Measurements from ENCODE around the gene ITGB1BP1.

The ITGB1BP1 gene

DNA sequence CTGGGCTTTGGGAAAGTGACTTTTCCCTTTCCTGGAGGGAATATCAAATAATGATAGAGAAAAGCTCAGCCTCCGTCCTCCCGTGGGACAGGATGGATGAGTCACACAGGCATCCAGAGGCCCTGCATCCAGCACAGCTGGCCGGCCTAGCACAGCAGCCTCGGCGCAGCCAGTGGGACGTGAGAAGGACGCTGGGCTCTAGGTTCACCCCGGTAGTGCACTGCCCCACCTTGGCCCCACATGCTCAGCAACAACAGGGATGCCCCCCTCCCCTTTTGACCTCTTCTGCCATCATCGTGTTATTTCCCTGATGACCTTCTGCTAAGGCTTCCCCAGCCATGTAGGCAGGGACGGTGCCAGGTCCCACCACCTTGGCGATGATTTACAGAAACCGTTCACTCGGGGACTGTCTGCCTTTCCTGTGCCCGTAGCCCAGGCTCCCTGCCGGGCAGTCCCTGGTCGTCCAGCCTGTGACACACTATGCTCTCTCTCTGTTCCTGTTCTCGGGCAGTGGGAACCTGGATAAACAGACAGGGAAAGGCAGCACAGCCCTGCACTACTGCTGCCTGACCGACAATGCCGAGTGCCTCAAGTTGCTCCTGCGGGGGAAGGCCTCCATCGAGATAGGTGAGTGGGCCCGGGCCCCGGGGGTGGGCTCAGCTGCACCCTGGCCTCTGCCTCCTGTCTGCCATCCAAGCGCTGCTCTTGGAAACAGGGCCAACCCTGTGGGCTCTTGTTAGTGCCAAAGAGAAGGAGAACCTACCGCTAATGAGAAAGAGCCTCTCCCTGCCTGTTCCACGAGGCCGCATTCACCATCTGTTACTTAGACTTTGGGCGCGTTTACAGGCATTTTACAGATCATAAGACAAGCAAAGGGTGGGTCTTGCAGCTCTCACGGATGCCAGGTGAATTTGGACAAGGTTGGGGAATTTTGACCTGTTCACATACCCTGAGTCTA is 44.6 kb downstream of the ITGB1BP1 start:
- no peak for DNase-seq (ENCODE audit: low read depth in 2 of 2)

DNA sequence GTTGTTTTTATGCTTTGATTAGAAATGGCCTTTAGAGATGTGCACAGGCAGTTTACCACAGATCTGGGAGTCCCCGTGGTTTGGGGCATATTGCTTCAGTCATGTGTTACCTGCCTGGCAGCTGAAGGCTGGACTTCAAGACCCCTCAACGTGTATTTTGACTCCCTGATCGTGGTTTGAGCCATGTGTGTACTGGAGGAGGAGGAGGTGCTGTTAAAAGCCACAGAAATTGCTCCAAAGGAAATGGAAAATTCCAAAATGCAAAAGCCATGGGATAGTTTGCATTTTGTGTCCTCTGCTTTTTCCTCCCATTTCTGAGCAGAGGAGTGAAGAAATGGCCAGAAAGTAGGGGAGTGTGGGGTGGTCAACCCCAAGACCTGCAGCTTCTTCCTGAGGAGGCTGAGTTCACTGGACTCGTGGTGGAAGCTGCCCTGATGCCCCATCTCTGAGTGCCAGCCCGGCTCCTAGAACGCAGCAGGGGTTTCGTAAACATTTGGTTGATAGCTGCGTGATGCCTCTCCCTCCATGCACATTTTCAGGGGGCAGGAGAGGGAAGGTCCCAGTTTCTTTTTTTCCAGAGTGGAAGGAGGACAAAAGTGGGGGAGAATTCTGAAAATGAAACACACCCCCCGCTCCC is 45.7 kb downstream of the ITGB1BP1 start:
- DNase-seq (ENCODE audit: low read depth in 2 of 2), result no peak

DNA sequence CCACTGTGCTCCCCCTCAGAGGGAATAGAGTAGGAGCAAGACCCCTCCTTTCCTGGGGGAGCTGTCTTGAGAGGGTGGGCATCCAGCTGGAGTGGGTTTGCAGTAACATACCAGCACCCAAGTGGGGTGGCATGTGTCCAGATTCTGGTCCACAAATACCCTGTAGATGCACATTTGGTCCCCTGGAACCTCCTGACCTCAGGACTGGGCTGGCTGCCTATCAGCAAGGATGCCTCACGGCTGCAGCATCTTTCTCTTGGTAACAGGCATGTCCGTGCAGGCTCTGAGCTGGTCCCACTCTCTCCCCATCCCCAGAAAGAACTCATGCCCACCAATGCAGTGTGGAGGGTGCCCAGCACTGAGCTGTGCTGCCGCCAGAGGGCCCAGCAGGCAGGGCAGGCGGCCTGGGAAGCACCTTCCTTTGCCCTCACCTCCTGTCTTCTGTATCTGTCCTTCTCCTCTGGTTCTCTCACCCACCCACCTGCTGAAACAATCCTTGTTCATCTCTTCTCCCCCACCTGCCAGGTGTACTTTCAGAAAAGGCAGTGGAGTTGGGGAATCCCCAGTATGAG is 47.4 kb downstream of the ITGB1BP1 start:
- no peak for DNase-seq (ENCODE audit: low read depth in 2 of 2)

DNA sequence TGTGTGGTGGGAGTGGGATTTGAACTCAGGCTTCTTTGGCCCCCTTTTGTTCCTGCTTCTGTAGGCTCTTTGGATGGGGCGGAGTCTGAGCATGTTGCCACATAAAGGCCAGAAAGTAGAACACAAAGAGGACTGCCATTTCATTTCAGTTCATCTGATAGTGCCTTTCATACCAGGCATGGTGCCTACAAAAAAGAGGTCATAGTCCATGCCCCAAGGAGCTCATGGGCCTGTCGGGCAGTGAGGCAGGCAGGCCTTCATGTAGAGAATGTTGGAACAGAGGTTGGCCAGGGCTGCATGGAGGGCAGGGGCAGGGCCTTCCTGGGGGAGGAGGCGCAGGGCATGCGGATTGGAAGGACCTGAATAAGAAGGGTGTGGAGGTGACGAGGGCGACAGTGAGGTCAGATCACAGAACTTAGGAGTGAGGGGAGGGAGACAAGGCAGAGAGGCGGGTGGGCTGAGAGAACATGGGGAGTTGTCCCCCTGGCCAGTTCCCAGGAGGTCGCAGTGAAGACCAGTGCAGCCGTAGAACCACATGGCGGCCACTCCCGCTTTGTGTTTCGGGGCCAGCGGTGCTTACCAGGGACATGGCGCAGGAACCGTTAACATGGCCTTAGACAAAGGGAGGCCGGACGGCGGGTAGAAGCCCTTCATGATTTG is 49.1 kb downstream of the ITGB1BP1 start:
- DNase-seq (ENCODE audit: low read depth in 2 of 2), result no peak

DNA sequence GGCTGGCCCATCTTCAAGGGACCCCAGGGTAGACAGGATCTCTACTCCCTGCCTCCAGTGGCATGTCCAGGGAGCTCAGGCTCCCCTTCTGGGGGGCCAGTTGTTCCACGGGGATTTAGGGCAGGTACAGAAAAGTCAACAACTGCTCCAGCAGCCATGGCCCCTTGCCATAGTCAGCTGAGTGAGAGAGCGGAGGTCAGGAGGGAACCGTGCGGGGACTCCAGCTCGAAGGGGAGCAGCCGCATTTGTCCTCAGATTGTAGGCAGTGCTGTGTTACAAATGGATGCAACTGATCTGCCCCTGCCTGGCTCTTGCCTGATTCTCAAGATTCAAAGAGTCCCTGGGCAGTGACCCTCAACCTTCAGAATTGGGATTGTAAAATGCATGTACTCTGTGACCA is 49.9 kb downstream of the ITGB1BP1 start:
- DNase-seq (ENCODE audit: low read depth in 2 of 2), result no peak

DNA sequence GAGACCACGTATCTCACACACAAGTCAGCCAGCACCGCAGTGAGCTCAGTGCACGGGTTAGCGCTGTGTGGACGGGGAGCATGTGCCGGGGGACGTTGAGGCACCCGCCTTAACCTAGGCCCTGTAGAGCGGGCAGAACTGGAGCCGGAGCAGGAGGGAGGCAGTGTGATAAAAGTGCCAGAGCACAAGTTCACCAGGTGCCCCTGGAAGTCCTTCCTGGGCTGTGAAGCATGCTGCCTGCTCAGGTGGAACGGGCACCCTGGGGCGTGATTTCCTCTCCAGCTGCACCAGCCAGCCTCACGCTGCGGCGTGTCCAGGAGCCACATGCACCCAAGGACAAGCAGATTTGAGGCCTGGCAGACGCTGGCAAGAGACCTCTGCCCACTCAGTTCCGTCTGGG is 50.3 kb downstream of the ITGB1BP1 start:
- no peak for DNase-seq (ENCODE audit: low read depth in 2 of 2)

DNA sequence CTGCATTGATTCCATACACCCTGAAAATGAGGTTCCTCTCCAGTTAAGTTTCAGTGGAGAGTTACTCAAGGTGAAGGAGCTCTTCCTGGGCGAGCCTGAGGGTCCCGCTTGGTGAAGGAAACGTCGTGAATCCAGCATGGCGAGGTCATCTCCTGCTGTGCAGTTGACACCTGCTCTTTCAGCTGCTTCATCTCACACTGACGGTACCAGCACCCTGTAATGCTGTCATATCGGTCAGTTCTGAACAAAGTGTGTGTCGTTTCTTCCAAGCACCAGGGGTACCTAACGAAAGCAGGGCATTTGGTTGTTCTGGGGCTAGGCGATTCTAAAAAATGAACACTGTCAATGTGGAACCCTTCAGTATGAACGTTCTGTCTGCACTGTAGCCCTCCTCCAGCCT is 52.6 kb downstream of the ITGB1BP1 start:
- DNase-seq (ENCODE audit: low read depth in 2 of 2), result no peak

DNA sequence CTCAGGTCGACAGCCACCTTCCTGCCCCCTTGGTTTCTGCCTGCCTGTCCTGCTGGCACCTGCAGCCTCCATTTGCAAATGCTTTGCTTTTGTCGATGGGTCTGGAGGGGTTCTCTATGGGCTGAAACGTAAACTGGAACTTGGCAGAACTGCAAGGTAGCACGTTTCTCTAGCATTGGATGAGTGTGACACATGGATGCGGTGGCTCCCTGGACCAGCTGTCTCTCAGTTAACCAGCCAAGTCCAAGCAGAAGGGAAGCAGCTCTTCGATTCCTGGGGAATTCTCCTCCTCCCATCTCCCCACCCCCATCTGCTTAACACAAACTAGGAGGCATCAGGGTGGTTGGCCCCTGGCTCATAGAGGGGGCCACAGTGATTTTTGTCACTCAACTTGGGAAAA is 57.3 kb downstream of the ITGB1BP1 start:
- DNase-seq (ENCODE audit: low read depth in 2 of 2), result no peak

DNA sequence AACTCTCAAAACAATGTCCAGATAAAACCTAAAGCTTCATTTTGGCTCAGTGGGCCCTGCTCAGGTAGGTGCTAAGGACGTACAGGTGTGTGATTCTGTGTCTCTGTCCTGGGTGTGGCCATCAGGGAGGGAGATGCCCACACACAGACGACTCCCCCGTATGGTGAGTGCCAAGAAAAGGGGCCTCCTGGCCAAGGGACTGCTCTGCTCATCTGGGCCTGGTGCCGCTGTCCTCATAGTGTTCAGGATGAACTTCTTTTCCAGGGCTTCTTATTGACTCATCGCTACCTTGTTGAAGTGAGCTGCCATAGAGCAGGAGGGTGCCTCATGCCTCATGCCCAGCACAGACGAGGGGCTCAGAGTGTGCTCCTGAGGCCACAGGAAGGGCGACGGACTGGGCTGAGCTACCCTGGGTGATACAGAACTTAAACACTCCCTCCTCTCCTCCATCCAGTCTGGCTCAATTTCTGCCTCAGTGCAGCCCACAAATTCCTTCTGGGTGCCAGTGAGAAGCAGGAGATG is 57.8 kb downstream of the ITGB1BP1 start:
- no peak for DNase-seq (ENCODE audit: low read depth in 2 of 2)

DNA sequence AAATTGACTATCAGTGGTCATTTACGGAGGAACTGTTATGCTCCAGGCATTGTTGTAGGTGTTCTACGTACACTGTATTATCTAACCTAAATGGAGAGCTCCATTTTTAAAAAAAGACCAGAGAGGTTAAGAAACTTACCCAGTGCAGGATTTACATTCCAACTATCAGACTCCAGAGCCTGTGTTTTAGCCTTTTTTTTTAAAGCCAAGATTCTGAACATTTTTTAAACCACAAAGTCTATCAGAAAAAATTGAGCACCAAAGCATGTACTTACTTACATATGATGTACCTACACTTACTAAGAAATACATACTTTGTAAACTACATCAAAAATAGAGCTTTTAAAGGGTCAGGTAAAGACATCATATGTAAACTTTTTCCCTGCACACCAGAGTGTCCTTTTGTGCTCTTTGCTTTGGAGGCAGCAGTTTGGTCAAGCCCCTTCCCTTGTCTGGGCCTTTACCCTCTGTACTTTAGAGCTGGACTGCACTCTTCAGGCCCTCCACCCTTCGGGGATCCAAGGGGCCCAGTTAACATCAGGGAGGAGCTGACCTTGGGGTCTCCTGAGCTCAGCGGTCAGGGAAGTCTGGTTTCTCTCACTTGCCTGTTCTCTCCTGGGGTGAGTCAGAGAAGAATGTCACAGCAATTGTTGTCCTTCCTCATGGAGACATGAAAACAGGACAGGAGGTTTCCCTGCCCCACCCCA is 58.4 kb downstream of the ITGB1BP1 start:
- DNase-seq (ENCODE audit: low read depth in 2 of 2), result no peak

DNA sequence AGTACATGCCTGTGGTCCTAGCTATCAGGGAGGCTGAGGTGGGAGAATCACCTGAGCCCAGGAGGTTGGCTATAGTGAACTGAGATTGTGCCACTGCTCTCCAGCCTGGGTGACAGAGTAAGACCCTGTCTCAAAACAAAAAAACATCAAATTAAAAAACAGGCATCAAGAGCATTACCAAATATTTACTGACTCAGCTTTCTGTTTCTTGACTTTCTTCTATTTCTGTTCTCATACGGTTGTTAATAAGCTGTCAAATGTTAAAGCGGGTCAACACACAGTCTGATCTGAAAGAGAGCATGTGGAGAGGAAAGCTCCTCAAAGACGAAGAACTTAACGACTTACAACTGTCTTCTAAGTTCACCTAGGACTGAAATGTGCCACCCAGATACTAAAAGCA is 59.0 kb downstream of the ITGB1BP1 start:
- DNase-seq (ENCODE audit: low read depth in 2 of 2), result no peak

DNA sequence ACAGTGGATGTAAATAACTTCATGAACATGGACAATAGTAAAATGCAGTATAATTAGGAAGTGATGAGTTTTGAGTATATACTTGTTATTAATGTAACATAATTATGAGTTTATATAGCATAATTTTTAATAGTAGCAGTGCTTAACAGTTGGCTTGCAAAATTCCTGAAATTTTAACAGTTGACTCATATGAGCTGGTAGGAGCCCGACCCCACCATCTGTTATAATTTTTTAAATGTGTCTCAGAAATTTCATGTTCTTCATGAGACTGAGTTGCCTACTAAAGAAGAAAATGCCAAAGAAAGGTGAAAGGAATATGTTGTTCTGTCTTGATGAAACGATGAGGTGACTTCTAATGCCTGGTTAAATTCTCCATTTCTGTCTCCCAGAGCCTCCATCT is 62.6 kb downstream of the ITGB1BP1 start:
- no peak for DNase-seq (ENCODE audit: low read depth in 2 of 2)

DNA sequence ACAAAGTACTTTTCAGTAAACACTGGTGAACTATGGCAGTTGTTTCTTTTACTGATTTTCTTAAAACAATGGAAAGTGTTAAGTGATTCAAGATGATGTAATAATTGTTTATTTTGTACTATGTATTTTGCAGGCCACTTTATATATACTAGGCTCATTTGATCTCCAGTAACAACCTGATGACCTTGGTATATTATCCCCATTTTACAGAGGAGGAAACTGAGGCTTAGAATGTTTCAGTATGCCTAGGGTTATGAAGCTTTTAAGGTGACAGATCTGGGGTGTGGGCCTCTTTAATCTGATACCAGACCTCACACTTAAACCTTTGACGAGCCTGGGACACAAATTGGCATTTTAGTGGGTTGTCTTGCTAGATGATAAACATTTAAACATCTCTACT is 63.2 kb downstream of the ITGB1BP1 start:
- no peak for DNase-seq (ENCODE audit: low read depth in 2 of 2)

DNA sequence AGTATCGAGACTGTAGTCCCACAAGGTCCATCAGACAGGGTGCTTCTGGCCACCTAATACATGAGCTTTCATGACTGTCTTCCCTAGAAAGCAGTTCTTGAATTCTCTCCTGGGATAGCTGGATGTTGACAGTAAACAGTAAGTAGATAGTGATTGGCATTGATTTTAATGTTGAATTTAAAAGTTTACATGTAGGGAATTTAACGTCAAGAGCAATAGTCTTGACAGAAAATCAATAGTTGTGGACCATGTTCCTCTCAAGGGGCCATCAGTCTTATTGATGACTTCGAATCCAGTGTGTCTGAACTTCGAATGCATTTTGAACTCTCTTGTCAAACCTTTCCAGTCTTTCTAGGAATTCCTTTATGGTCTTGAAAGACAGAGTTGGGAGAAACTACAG is 63.9 kb downstream of the ITGB1BP1 start:
- no peak for DNase-seq (ENCODE audit: low read depth in 2 of 2)

DNA sequence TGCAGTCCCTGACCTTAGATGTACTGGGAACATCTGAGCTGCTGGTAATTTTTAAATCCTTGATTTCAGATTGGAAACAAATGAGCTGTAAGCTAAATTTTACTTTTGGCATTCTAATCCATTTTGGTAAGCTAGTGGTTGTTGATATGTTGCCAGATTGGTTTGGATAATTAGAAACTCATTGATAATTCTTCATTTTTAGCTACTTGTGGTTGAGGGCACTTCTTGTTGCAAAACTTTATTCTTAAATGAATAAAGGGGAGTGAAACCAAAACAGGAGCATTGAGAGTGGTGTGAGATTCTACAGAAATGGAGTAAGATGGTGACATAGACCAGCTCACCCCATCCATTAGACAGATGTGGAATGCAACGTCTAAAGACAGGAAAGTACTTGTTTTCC is 64.5 kb downstream of the ITGB1BP1 start:
- no peak for DNase-seq (ENCODE audit: low read depth in 2 of 2)

DNA sequence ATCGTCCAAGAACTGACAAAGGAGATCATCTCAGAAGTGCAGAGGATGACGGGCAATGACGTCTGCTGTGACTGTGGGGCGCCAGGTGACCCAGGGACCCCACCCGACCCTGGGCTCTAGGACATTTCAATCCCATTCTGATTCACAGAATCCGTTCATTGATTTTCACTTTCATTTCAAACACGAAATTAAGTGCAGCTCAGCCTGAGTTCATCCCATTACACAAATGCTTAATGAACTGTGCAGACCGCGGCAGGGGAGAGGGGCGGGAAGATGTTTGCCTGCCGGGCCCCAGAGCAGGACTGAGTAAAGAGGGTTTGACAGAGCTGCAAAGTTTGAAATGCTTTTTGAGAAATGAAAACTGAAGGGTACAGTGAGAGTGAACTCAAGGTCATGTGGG is 67.1 kb downstream of the ITGB1BP1 start:
- DNase-seq (ENCODE audit: low read depth in 2 of 2), result no peak

DNA sequence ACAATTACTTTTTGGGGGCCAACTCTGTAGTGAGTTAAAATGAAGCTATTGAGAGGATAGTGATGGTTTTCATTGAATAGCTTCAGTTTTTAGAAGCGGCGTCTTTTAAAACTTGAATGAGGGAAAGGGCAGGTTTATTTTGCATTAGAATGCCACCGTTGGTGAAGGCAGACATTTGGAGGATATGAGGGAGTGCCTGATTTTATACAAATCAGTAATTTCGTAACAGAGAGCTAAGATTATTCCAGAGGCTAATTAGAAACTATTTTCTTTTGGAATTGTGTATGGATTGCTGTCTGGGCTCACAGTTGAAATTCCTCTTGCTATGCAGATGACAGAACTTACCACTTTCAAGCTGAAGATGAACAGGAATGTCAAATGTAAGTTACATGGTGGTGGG is 67.6 kb downstream of the ITGB1BP1 start:
- no peak for DNase-seq (ENCODE audit: low read depth in 2 of 2)

DNA sequence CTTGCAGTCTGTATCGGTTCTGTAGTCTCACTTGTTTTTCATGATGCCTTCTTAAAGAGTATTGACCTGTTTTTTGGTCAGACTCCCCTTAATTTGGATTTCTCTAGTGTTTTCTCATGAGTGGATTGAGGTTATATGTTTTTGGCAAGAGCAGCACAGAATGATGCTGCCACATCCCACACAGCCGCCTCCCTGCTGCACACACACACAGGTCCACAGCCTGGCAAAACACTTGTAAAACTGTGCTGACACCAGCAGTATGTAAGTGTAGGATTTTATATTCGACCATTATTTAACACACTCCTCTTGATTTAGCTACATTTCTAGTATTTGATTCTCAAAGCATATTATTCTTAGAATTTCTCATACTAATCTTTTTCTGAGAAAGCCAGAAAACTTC is 68.1 kb downstream of the ITGB1BP1 start:
- DNase-seq (ENCODE audit: low read depth in 2 of 2), result no peak

DNA sequence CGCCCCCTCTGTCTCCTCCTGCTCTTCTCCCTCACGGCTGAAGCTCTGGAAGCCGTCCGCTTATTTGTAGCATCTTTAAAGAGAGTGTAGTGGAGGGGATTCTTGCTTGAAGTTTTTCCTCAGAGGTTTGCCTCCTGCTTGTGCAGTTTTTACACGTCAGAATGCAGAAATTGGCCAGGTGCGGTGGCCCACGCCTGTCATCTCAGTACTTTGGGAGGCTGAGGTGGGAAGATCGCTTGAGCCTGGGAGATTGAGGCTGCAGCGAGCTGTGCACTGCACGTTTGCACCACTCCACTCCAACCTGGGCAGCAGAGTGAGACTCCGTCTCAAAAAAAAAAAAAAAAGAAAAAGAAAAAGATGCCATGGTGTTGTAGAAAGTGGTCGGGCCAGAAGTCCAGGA is 69.0 kb downstream of the ITGB1BP1 start:
- DNase-seq (ENCODE audit: low read depth in 2 of 2), result no peak
